Measurements from ENCODE around the gene LRRC17.
A peak's percentile ranks its signal among the peaks of the same experiment; 100 is the strongest.

The LRRC17 gene

GRCh38 chr7:102981451-102981850, 68.7 kb downstream of the LRRC17 start:
- no peak for DNase-seq (ENCODE audit: low read depth, low spot score)
- no peak overlapping the region for H3K27ac ChIP-seq

- no peak overlapping the region for H3K27ac ChIP-seq
- no peak for DNase-seq (ENCODE audit: low read depth, low spot score)
Measured at GRCh38 chr7:102982235-102982634, 69.4 kb downstream of the LRRC17 start.

- no peak for DNase-seq (ENCODE audit: low read depth, low spot score)
- no peak overlapping the region for H3K27ac ChIP-seq
Measured at GRCh38 chr7:102983602-102984001, 70.8 kb downstream of the LRRC17 start.

- no peak overlapping the region for H3K27ac ChIP-seq
Measured at GRCh38 chr7:102985176-102985783, 72.5 kb downstream of the LRRC17 start.

GRCh38 chr7:102988088-102988487, 75.3 kb downstream of the LRRC17 start:
- DNase-seq (ENCODE audit: low read depth, low spot score), result no peak
- no peak overlapping the region for H3K27ac ChIP-seq

More at GRCh38 chr7:102985176-102985783, 72.5 kb downstream of the LRRC17 start:
- DNase-seq (ENCODE audit: low read depth, low spot score), result no peak

- H3K27ac ChIP-seq, result no peak overlapping the region
- DNase-seq (ENCODE audit: low read depth, low spot score), result no peak
Measured at GRCh38 chr7:102988631-102989560, 76.1 kb downstream of the LRRC17 start.

- no peak for DNase-seq (ENCODE audit: low read depth, low spot score)
- H3K27ac ChIP-seq, result peak overlapping the region; percentile 79
Measured at GRCh38 chr7:102990642-102991041, 77.8 kb downstream of the LRRC17 start.

- DNase-seq (ENCODE audit: low read depth, low spot score), result no peak
- peak overlapping the region; percentile 79 for H3K27ac ChIP-seq
Measured at GRCh38 chr7:102991077-102991539, 78.3 kb downstream of the LRRC17 start.

GRCh38 chr7:102991540-102992214, 78.9 kb downstream of the LRRC17 start:
- peak; percentile 86 for DNase-seq (ENCODE audit: low read depth, low spot score)
- peak overlapping the region; percentile 79 for H3K27ac ChIP-seq

GRCh38 chr7:102992509-102992937, 79.7 kb downstream of the LRRC17 start:
- no peak for DNase-seq (ENCODE audit: low read depth, low spot score)
- H3K27ac ChIP-seq, result no peak overlapping the region

- no peak overlapping the region for H3K27ac ChIP-seq
- no peak for DNase-seq (ENCODE audit: low read depth, low spot score)
Measured at GRCh38 chr7:102992938-102993717, 80.3 kb downstream of the LRRC17 start.

- H3K27ac ChIP-seq, result no peak overlapping the region
- DNase-seq (ENCODE audit: low read depth, low spot score), result no peak
Measured at GRCh38 chr7:102993718-102994029, 80.9 kb downstream of the LRRC17 start.

- H3K27ac ChIP-seq, result no peak overlapping the region
- no peak for DNase-seq (ENCODE audit: low read depth, low spot score)
Measured at GRCh38 chr7:102994567-102994966, 81.8 kb downstream of the LRRC17 start.

Measured in epithelial cell of prostate (primary cell).